HG03064 (cell line): ENCODE data around the gene CDH22.

Experiments used
- ATAC-seq: cut with Tn5 transposase; IDR thresholded peaks from one replicate; pipeline ENCODE4 v1.9.1; 2021; ENCODE audit warnings: low read depth; ENCODE audit not compliant: unreplicated experiment

Gene CDH22, protein sequence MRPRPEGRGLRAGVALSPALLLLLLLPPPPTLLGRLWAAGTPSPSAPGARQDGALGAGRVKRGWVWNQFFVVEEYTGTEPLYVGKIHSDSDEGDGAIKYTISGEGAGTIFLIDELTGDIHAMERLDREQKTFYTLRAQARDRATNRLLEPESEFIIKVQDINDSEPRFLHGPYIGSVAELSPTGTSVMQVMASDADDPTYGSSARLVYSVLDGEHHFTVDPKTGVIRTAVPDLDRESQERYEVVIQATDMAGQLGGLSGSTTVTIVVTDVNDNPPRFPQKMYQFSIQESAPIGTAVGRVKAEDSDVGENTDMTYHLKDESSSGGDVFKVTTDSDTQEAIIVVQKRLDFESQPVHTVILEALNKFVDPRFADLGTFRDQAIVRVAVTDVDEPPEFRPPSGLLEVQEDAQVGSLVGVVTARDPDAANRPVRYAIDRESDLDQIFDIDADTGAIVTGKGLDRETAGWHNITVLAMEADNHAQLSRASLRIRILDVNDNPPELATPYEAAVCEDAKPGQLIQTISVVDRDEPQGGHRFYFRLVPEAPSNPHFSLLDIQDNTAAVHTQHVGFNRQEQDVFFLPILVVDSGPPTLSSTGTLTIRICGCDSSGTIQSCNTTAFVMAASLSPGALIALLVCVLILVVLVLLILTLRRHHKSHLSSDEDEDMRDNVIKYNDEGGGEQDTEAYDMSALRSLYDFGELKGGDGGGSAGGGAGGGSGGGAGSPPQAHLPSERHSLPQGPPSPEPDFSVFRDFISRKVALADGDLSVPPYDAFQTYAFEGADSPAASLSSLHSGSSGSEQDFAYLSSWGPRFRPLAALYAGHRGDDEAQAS

DNA sequence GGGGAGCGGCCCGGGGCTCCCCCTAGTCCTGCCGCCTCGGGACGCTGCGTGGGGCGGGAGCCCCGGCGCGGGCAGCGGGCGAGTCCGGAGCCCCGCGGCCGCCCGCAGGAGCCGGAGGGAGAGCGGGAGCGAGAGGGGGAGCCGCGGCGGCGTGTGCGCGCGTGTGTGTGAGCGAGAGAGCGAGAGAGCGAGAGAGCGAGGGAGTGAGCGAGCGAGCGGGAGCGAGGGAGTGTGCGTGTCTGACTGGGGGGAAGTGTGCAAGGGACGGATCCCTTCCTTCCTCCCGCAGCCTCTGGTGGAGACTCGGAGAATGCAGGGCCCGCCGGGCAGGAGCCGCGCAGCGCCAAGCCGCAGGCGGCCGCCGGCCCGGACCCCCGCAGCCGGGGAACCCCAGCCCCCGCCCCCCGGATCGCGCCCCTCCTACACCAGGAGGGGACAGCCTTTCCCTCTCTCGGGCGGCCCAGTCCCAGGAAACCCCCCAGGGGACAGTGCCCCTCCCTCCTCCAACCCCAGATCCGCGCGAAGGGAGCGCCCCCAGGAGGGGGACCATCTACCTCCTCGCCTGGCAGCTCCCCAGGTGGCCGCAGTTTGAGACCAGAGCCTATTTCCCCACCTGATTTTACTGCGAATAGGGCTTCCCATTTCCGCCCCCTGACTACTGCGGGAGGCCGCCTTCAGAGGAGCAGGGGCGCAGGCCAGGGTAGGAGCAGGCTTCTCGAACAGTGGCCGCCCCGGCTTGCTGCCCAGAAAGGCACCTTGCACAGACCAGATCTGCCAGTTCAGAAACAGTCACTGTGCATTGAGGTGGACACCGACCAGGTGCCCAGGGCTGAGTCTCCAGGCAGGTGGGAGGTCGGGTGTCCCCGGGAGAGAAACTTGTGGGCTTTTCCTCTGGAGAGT, at the start of gene CDH22:
Gene CDH22, minus strand, starts transcription at position 241 of the 900 bp plus-strand sequence. CDS start 57,204 bp downstream, outside the sequence.
- ATAC-seq = no peak

DNA sequence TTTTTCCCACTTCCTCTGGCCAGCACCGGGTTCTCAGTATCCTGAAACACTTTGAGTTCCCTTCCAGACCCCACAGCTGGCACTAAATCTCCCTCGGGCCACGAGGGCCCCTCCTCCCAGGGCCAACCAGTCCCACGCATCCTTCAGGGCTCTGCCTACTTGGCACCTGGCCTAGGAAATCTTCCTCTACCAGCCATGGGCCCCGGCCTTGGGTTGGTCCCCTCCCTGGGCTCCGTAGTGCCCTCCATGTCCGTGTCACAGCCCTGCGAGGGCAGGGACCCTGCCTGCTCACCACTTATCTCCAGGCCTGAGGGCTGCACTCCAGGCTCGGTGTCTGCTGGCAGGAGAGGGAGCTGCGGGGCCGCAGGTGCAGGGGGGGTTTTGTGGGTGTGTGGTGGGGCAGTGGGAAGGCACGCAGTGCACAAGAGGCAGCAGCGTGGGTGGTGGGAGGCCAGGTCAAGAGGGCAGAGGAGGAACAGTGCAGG, 48.8 kb upstream of the CDH22 start:
- ATAC-seq = no peak

DNA sequence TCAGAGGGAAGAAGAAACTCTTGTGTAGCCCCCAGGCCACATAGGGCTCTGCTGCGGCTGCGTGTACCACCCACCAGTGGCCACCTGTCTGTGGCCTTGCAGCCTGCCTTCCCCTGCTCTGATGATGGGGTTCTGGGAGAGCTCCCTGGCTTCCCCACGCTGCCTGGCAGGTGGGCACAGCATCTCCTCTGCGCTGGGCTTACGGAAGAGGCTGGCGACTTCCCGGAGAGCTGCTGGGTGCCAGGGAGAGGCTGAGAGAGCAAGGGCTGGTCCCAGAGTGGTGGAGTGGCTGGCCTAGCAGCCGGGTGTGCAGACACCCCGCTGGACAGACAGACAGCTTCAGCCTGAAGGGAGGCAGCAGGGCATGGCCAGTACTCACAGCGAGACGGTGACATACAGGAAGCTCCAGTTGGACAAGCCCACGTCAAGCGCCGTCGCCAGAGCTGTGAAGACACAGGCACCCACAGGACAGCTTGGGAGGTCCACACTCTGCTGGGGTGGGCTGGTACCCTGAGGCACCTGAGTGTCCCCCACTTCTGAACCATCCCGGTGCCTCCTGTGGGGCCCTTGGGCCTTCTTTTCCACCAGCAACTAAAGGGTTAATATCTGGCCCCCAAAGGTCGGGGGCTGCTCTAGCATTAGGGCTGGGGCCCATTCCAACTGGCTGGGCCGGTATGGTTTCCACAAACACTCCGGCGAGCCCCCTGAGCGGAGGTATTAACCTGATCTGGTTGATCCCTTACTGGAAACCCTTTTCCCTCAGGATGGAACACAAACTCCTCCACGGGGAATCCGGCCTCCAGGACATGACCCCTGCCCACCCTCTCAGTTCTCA, 48.1 kb upstream of the CDH22 start:
- no peak for ATAC-seq

DNA sequence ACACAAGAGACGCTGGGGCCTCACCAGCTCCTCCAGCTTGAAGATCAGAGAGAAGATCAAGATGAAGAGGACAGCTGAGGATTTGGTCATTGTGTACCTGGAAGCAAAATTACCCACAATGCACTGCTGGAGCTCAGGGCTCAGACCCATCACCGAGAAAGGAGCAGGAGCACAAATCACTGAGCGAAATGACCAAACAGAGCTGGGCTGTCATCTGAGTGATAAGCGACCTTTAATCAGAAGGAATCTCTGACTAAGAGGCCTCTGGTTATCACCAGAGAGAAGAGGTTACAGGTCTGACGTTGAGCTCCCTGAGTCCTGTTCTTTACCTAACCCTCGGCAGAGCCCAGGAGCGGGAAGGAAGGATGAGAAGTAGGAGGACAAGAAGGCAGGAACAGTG, 47.5 kb upstream of the CDH22 start:
- no peak for ATAC-seq

DNA sequence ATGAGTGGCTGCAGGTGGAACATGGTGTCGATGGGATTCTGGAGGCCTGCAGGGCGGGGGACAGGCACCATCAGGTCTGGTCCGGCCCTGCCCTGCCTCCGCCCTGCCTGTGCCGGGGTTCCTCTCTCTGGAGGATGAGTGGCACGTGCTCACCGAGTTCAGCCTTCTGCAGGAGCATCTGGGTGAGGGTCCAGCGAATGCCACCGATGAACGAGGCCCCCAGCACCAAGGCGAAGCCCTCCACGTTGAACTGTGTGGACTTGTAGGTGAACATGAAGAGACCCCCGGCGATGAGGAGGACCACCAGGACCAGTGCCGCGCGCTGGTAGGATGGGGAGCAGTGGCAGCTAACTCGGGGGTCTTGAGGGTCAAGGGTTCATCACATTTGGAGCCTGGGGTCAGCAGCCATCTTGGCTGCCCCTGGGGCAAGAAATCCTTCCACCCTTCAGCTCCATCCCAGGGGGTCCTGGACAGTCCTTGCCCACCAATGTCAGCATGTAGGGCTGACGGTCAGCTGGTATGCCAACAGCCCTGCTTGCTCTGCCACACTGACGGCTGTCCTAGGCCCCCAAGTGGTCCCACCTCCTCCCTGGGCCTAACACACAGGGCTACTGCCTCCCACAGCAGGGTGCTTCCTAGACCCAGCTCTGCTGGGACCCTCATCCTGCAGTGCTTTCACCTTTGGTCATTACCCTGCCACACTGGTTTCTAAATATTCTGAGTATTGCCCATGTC, 46.8 kb upstream of the CDH22 start:
- no peak for ATAC-seq

DNA sequence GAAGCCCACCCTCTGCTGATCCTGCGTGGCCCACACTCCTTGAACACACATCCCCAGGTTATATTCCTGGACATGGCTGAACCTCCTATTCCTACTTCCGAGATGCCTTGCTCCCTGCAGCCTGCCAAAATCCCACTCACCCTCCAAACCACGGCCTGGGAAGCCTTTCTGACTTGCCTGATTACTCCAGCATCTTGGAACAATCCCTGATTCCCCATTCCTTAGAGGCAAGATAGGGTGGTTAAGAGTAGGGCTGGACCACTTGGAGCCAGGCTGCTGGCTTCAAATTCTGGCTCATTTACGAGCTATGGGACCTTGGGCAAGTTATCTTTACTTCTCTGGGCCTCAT, 45.9 kb upstream of the CDH22 start:
- no peak for ATAC-seq

DNA sequence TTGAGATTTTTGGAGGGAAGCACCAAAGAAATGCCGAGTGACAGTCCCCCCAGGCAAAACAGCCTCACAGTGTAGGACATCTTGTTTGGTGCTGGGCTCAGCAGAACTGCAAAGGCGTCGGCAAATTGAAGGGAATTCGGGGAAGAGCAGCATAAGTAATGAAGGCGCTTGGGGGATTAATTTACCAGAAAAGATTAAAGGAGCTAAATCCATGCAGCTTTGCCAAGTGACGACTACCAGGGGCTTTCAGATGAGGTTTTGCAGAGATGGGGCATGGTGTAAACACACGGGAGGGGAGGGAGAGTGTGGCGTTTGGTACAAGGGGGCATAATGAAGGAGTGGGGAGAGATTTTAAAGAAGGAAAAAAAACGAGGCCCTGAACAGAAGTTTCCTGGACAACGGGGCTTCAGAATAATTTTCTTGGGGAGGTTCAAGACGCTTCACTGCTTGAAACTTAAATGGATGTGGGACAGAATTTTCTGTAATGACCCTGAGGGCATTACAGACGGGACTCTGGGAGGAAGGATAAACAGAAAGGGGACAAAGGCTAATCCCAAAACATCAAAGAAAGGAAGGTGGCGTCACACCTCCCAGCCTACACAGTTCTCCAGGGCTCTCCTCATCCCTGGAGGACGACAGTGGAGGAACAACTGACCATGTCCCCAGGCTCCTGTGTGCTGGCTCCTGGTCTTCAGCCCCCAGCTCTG, 45.4 kb upstream of the CDH22 start:
- ATAC-seq = no peak

DNA sequence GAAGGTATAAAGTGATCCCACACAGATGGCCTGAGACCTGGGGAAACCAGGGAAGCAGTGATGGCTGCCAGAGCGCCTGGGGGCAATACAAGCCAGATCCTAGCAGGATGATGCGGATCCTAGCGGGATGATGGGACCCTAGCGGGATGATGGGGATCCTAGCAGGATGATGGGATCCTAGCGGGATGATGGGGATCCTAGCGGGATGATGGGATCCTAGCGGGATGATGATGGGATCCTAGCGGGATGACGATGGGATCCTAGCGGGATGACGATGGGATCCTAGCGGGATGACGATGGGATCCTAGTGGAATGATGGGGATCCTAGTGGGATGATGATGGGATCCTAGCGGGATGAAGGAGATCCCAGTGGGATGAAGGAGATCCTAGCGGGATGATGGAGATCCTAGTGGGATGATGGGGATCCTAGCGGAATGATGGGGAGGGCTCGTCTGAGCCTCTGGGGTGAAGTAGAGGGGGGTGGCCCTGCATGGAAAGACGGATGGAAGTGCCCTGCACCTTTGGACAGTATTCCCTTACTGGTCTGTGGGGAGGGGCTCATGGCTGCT, 44.2 kb upstream of the CDH22 start:
- ATAC-seq = no peak

DNA sequence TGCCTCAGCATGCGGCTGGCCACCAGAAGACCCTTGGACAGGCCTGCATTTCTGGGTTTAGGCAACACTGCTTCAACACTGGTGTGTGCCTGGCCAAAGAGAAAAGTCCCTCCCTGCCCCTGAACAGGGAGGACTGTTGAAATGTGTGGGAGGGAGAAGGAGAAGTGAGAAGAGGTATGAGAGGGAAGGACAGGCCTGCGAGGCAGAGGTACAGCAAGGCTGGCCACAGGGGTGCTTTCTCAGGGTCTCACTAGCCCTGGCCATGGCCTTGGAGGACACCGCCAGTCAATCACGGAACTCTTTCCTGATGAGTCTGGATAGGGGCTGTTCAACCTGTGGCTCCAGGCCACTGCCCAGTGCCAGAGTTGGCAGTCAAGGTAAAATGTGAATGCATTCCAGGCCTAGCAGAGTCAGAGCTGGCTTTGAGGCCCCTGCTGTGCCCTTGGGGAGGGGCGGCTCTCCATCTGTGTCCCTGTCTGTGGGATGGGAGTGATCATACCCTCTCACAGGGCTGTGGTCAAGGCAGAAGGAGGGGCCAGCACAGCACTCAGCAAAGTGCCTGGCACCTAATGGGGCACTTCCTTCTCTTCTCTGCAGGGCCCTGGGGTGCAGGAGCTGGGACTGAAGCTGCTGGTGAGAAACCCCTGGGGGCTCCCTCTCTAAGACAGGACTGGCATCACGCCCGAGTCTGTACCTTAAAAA, 43.2 kb upstream of the CDH22 start:
- no peak for ATAC-seq

DNA sequence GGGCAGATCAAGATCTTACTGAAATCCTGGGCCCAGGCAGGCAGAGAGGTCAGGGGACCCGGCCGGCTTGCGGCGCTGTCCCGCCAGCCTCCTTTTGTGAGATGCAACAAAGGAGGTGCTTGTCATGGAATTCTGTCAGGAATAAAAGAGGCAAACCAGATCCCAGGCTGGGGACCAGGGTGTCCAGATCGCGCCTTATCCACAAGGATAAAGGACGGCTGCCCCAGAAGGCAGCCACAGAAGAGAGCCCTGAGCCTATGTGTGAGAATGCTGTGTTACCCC, 42.6 kb upstream of the CDH22 start:
- ATAC-seq = no peak

DNA sequence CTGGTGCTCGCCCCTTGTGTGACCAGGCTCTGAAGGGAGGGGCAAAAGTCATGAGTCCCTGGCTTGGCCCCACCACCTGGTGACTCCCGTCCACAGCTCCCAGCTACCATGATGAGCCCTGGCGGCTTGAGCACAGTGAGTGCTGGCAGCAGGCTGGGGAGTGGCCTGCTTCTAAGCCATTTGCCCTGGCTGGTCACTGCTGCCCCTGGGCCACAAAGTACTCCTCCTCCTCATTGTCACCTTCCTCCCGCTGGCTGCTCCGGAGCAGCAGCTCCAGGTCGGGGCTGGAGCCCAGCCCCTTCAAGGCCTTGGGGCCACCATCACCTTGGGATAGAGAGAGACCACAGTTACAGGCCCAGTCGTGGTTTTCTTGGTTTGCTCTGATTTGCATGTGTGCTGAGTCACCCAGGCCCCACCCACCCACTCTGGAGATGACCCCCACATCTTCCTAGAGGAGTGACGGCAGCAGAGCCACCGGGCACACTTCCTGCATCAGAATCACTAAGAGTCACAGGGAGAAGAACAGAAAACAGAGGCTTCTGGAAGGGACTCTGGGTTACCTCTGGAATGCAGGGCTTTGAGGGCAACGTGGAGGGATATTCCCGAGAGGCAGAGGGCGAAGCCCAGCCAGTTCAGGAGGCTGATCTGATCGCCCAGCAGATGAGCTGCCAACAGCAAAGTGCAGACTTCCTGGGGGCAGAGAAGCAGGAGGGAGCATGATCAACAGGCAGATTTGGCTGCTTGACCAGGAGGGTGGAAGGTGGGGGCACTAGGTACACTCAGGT, 42.1 kb upstream of the CDH22 start:
- no peak for ATAC-seq

DNA sequence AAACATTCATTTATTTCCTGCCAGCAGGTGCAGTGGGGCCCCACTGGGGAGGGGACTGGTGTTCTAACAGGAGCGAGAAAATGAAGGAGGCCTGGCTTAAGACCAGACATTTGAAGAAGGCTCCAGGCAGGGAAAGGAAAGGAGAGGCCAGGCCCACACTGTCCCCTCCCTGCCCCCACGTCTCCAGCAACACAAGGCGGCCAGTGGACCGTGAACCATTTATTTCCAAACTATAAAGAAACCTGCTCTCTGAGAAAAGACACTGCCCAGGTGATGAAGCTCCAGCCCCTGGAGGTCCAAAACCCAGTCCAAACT, 41.4 kb upstream of the CDH22 start:
- no peak for ATAC-seq

DNA sequence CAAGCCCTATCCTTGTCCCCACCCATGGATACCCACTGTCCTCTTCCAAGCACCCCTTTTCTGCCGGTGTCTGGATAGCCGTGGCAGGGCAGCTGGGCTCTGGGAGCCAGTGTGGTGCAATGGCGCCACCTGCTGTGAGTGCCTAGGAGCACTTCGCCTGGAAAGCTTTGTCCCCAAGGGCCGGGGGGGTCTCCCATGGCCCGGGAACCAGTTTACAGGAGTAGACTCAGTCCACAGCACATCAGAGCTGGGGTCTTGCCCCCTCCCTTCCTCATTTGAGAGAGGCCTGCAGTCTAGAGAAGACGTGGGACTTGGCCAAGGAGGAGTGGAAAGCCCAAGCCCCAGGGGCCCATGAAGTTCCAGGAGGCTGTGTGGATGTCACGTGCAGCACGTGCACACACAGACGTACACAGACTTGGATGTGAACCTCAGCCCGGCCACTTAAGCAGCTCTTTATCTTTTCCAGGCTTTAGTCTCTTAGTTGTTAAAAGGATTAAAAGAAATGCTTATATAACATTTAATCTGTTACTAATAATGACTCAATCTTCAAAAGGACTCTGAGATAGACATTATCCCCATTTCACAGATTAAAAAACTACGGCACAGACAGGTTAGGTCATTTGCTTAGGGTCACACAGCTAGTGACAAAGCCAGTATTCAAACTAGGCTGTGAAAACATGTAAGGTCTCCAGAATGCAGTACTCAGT, 40.9 kb upstream of the CDH22 start:
- ATAC-seq = no peak

DNA sequence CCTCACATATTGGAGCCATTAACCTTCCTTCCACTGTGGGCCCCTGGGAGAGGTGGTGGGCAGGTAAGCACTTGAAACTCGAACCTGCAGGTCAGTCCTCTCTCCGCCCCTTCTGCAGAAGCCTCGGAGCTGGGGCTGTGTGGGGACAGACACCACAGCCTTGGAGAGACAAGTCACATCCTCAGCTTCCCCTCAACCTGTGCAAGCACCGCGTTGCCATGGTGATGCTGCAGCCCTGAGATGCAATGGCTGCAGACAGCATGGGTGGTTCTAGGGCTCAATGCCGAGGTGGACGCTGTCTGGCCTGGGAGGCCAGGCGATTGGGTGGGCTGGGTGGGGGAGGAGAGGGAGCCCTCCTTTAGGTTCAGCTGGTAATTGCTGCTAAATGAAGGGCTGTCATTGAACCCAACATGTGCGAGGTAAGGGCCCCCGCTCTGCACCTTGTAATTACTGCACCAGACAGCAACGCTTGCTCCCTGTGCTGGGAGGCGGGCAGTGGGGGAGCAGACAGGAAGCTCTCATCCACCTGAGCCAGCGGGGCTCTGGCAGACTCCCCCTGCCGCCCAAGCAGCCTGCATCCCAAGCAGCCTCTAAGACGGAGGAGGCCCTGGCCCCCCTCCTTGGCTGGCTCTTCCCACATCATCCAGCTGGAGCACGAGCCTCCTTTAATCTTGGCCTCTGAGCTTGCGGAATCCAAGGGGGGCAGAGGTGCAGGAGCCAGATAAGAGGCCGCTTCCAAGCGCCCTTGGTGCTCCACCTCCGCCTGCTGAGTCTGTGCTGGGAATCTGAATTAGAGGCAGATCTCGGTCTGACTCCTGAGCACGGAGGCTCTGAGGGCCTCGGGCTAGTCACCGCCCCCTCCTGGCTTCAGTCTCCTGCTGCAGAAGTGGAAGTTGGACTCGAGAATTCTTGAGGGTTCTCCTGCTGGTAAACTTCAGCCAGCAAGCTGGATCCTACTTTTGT, 39.8 kb upstream of the CDH22 start:
- no peak for ATAC-seq

DNA sequence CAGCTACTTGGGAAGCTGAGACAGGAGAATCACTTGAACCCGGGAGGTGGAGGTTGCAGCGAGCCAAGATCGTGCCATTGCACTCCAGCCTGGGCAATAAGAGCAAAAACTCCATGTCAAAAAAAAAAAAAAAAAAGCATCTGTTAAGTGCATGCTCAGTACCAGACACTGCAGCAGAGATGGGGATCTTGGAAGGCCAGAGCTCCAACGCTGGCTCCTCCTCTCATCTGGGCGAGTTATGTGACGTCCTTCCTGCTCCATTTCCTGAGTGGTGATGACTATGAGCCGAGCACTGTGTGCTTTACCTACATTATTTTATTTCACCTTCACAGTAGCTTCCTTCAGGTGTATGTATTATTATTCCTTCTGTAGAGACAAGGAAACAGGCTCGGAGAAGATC, 38.5 kb upstream of the CDH22 start:
- no peak for ATAC-seq
